Mononuclear cell (primary cell): ENCODE results near the gene SH3BP4. TPM values are rescaled to one million over a fixed set of nuclear protein-coding genes. Genes with fewer than 3 reads are reported as not detected.

Experiments
- H3K27me3 ChIP-seq: 2 replicates; pipeline ENCODE4 v1.6.0; 2011; ENCODE audit warnings: low read length, control low read depth; ENCODE audit not compliant: insufficient read depth
- H3K4me1 ChIP-seq: 2 replicates; pipeline ENCODE4 v1.5.1; 2011; ENCODE audit warnings: mild to moderate bottlenecking, low read length, control low read depth; ENCODE audit not compliant: insufficient read depth
- H3K4me3 ChIP-seq: 2 replicates; pipeline ENCODE4 v1.5.1; 2011; ENCODE audit warnings: mild to moderate bottlenecking, low read length, moderate library complexity
- H3K9me3 ChIP-seq: 2 replicates; pipeline ENCODE4 v1.5.1; 2011; ENCODE audit warnings: low read depth, mild to moderate bottlenecking, control low read depth, low read length
- total RNA-seq: library from RNA; depleted of rRNA; stranded (reverse); fragments of >200 nt; gene quantifications from one replicate; pipeline ENCODE4 v1.2.3, GENCODE V29; 2012

SH3BP4 gene
- total RNA-seq, 1 donor: 1.4 TPM

DNA sequence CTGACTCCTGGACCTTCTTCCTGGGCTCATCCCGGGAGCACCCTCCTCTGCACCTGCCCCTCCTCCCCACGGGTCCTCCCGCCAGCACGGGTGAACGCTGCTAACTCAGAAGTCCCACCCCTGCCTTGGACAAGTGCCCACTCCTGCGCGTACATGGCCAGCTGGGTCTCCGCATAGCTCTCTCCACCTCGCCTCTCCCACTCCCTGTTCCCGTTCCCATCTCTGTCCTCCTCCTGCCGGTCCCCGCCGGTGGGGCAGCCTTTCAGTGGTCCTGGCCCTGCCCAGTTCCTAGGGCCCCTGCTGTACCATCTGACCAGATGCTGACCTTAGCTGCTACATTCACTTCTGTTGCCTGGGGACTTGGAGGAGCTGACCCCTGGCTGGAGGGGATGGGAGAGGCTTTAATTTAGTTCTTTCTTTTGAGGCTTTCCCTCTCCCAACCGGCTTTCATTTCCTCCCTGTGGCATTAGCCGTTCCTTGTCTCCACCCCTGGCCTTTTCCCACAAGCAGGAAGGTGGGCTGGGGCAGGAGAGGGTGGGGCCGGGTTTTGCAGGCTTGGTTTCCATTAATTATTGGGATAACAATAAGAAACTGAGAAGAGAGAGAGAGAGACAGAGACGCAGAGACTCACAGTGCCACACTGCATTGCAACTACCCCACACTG is 136.1 kb downstream of the SH3BP4 start:
- Histone ChIP-seq H3K4me1 (no peaks in the 10 kb centered on the region), H3K9me3 (no peaks in the 10 kb centered on the region), H3K27me3 (no peaks in the 10 kb centered on the region), H3K4me3 (no peak overlapping the region)

DNA sequence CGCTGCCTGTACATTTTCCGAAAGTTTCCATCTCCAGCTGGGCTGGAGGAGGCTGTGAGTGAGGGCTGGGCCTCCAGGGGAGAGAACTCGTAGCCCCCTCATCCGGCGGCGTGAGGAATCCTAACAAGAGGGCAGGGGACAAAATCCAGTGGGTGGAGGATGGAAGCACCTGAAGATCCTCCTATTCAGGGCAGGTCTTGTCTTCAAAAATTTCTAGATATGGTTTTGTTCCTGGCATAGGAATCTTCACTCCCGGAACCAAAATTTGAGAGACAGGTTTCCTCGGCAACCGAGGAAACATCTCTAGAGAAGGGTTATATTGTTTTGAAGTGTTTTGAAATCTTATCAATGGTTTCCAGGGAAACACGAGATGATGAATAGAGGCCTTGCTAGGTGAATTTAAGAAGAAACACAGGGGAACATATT is 136.7 kb downstream of the SH3BP4 start:
- H3K27me3 ChIP-seq: no peaks in the 10 kb centered on the region
- H3K4me1 ChIP-seq: no peaks in the 10 kb centered on the region
- H3K9me3 ChIP-seq: no peaks in the 10 kb centered on the region
- H3K4me3 ChIP-seq: no peak overlapping the region

DNA sequence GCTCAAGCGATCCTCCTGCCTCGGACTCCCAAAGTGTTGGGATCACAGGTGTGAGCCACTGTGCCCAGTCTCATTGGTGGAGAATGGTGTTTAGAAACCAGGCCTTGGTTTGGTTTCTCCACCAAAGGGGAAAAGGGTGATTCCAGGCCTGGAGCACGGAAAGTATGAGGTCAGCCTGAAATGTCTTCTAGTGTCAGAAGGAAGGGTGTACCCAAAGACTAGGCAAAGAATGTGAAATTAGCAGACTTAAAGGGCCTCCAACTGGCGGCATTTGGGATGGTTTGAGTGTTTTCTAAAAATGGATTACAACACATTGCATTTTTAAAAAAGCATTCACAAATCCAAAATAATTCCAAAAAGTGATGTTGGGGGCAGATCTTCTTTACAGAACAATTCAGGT is 139.6 kb downstream of the SH3BP4 start:
- Histone ChIP-seq H3K4me3 (no peak overlapping the region), H3K9me3 (no peaks in the 10 kb centered on the region), H3K4me1 (no peaks in the 10 kb centered on the region), H3K27me3 (no peaks in the 10 kb centered on the region)

DNA sequence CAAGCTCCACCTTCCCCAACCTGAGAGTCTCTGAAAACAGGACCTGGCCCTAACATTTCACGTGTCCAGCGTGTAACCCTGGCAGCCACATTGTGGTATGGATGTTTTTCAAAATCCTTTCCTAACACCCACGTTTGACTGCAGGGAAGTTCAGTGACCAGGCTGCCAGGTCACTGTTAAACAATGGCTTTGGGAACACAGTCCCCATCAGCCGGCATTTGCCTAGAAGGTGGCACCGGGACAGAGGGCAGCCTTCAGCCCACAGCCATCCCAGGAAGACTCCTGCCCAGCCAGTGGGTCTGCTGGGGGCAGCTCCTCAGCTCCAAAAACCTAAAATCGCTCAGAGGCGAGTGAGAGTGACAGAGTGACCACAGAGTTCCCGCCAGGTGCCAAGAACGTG is 140.2 kb downstream of the SH3BP4 start:
- no peaks in the 10 kb centered on the region for H3K9me3 ChIP-seq
- H3K4me3 ChIP-seq: no peak overlapping the region
- no peaks in the 10 kb centered on the region for H3K27me3 ChIP-seq
- no peaks in the 10 kb centered on the region for H3K4me1 ChIP-seq

DNA sequence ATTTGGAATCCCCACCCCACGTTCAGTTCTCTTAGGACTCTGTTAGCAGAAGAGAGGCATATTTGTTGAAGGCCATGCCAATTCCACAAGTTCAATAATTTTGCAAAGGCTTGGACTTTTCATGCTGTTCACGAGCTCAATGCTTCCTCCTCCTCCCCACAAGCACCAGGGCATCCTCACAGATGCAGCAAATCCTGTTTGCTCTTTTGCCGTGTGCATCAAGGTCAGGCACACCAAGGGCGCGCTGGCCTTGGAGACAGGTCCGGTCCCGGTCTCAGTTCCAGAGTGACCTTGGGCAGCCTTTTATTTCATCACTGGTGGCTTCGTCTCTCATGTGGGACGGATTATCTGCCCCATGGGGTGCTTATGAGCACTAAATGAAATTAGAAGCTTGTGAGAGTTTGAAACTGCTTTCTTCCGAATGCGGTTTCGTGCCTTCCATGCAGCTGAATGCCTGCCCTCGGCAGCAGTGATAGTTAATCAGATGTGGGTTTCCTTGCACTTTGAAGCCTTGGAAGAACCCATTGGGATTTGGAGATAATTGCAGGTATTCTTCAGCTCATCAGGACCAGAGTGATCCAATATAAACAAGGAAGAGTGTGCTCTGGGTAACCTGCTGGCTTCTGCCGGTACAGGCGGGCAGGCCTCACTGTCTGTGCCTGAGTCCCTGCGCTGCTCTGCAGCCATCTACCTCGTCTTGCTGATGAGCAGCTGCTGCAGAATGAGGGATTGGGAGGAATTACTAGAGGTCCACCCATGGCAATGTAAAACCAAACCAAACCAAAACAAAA is 140.8 kb downstream of the SH3BP4 start:
- H3K4me1 ChIP-seq: no peaks in the 10 kb centered on the region

DNA sequence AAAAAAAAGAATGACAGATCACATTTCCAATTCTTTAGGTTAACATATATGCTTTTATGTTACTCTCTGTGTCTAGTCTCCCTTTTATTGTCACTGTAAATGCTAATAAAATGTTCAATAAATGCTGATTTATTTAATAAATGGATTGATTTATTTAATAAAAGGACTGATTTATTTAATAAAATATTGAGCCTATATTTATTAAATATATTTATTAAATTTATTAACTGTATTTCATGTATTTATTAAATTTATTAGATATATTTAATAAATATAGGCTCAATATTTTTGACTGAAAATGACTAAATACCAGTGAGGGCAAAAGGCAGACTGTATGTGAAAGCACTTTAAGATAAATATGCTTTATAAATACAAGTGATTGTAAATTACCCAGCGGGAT is 142.6 kb downstream of the SH3BP4 start:
- Histone ChIP-seq H3K27me3 (no peaks in the 10 kb centered on the region), H3K9me3 (no peaks in the 10 kb centered on the region), H3K4me3 (no peak overlapping the region), H3K4me1 (no peaks in the 10 kb centered on the region)

More for the DNA sequence above, 140.8 kb downstream of the SH3BP4 start:
- Histone ChIP-seq H3K4me3 (no peak overlapping the region), H3K9me3 (no peaks in the 10 kb centered on the region), H3K27me3 (no peaks in the 10 kb centered on the region)

DNA sequence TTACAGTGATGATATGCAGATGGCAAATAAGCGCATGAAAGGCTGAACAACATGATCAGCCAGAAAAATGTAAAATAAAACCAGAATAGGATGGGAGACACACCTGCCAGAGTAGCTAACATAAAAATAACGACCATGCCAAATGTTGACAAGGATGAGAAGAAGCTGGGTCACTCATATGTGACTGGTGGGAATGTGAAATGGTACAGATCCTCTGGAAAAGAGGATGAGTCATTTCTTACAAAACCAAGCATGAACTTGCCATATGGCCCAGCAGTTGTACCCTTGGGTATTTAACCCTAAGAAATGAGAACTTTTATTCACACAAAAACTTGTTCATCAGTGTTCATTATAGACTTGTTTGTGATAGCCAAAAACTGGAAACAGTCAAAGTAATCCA is 143.8 kb downstream of the SH3BP4 start:
- H3K4me3 ChIP-seq: no peak overlapping the region
- no peaks in the 10 kb centered on the region for H3K27me3 ChIP-seq
- H3K9me3 ChIP-seq: no peaks in the 10 kb centered on the region
- no peaks in the 10 kb centered on the region for H3K4me1 ChIP-seq

DNA sequence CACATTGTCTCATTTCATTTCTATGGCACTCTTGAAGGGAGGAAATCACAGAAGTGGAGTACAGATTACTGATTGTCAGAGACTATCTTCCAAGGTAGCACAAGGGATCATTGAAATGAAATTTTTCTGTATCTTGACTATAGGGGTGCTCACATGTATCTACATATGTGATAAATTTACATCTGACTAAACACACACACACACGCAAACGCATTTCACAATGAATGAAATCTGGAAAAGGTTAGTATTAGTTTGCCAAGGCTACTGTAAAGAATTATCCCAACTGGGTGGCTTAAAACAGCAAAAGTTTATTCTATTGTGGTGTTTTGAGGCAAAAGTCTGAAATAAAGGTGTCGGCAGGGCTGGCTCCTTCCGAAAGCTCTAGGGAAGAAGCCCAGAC is 144.6 kb downstream of the SH3BP4 start:
- no peaks in the 10 kb centered on the region for H3K4me1 ChIP-seq
- no peak overlapping the region for H3K4me3 ChIP-seq
- H3K9me3 ChIP-seq: no peaks in the 10 kb centered on the region
- no peaks in the 10 kb centered on the region for H3K27me3 ChIP-seq

DNA sequence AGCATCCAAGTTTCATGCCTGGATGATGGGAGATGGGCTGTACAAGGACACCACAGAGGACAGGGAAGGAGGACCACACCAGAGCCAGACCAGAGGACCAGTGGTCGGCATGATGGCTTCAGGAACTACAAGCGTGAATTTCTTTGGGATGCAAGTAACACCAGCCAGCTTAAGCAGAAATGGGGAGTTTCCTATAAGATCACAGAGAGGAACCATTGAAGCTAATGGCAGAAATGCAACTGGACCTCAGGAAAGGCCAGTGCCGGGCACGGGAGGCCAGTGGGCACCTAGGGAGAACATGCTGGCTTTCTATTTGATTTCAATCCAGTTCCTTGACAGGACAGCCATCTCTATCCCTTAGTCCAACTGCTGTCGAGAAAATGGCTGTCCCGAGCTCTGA is 145.4 kb downstream of the SH3BP4 start:
- no peaks in the 10 kb centered on the region for H3K9me3 ChIP-seq
- no peaks in the 10 kb centered on the region for H3K27me3 ChIP-seq
- H3K4me3 ChIP-seq: no peak overlapping the region
- no peaks in the 10 kb centered on the region for H3K4me1 ChIP-seq

DNA sequence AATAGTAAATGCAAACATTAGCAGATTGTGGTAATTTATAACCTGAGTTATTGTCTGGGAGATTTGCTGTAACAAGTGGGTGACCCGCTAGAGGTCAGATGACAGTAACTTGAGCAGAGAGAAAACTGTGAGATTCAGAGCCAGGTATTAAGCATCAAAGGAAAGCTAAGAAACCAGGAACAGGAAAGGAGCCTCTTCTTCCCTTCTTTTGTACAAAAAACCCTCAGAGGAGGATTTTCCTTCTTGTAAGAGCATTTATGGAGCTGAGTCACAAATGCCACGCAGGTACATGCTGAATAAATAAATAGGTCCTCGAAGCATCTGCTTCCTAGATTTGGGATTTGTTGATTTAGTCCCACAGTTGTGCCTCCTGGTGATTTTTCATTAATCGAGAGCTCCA is 146.5 kb downstream of the SH3BP4 start:
- Histone ChIP-seq H3K27me3 (no peaks in the 10 kb centered on the region), H3K9me3 (no peaks in the 10 kb centered on the region), H3K4me3 (no peak overlapping the region), H3K4me1 (no peaks in the 10 kb centered on the region)

DNA sequence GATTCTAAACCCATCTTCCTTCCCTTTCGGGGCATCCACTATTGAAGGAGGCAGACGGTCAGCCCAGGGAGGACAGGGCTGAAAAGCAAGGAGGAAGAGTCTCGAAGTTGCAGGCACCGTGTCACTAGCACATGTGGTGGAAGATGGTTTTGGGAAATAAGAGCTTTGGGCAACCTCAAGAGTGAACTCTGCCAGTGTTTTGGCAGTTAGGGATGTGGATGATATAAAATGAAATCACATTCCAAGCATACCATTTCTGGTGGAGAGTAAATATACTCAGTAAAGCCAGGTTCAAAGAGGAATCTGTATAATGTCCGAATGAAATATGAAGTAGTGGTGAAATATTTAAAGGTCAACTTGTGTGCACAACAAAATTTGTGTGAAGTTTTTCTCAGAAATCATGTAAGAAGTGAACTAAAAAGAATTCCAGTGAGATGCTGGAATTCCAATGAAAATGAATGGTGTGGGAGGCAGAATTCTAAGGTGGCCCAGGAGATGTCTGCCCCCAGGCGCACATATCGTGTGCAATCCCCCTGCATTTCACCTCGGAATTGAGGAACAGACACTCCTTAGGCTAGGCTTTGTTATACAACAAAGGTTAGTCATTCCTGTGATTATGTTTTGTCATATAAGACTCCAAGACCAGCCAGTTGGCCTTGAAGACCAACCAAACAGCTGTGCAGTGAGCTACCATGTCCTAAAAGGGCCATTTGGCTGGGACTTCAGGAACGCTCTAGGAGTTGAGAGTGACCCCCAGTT is 147.1 kb downstream of the SH3BP4 start:
- no peak overlapping the region for H3K4me3 ChIP-seq
- no peaks in the 10 kb centered on the region for H3K4me1 ChIP-seq
- no peaks in the 10 kb centered on the region for H3K27me3 ChIP-seq
- H3K9me3 ChIP-seq: no peaks in the 10 kb centered on the region

DNA sequence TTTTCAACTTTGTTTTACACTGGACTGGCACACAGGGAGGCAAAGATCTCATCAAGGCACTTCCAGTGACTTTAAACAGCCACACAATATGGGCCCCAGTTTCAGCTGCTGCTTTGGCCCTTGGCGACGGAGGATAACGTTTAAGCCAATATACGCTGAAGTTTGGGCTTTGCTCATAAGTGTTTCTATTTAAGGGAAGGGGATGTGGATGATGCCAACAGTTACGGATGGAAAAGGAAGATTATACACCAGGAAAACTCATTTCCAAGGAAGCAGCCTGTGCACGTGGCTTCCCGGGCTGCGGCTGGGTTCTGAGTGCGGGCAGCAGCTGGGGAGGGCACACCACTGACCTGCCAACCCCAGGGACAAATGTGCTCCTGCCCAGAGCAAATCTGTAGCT is 151.1 kb downstream of the SH3BP4 start:
- H3K4me3 ChIP-seq: no peak overlapping the region
- no peaks in the 10 kb centered on the region for H3K27me3 ChIP-seq
- H3K9me3 ChIP-seq: no peaks in the 10 kb centered on the region
- no peaks in the 10 kb centered on the region for H3K4me1 ChIP-seq
